Breast epithelium (tissue), 4 donors: ENCODE measurements around the gene KAT6B. TPM values are rescaled to one million over a fixed set of nuclear protein-coding genes. Genes with fewer than 3 reads are reported as not detected.

Experiments used
- DNase-seq, 2 donors: peaks; one replicate each; pipeline ENCODE4 v3.0.0-alpha.2; 2019; ENCODE audit warnings: low spot score in 2 of 2
- H3K27ac ChIP-seq, 2 donors: fragments of 200-600 bp; sonication (generic) in 1 of 2; one replicate each; pipeline ENCODE4 v1.5.1; 2016 to 2019; ENCODE audit warnings: mild to moderate bottlenecking in 1 of 2
- H3K27me3 ChIP-seq, 2 donors: fragments of 200-600 bp; sonication (generic) in 1 of 2; one replicate each; pipeline versions ENCODE4 v1.5.1 to v1.6.0; 2017 to 2019; ENCODE audit warnings: control low read depth in 1 of 2, mild to moderate bottlenecking in 1 of 2
- H3K36me3 ChIP-seq: fragments of 200-600 bp; one replicate; pipeline ENCODE4 v1.5.1; 2019
- H3K4me1 ChIP-seq, 2 donors: fragments of 200-600 bp; sonication (generic); one replicate each; pipeline ENCODE4 v1.5.1; 2016 to 2019; ENCODE audit warnings: control low read depth in 1 of 2
- H3K4me3 ChIP-seq, 3 donors: fragments of 200-600 bp; sonication (generic); 1 replicate in 2 of 3; 2 replicates in 1 of 3; pipeline ENCODE4 v1.5.1; 2016 to 2019; ENCODE audit warnings: mild to moderate bottlenecking in 3 of 3, moderate library complexity in 2 of 3
- H3K9me3 ChIP-seq, 2 donors: fragments of 200-600 bp; sonication (generic) in 1 of 2; one replicate each; pipeline ENCODE4 v1.5.1; 2016 to 2019; ENCODE audit warnings: control low read depth in 1 of 2
- POLR2A ChIP-seq: fragments of 450-650 bp; IDR thresholded peaks from one replicate; pipeline ENCODE4 v1.6.1; 2016; ENCODE audit warnings: antibody characterized with exemption, mild to moderate bottlenecking, moderate library complexity
- POLR2AphosphoS5 ChIP-seq, 3 donors: sonication (generic); formaldehyde crosslinking; IDR thresholded peaks; one replicate each; pipeline ENCODE4 v1.6.1; 2017; ENCODE audit warnings: antibody characterized with exemption in 3 of 3
- intact Hi-C: fragments of 100-400 bp; cut with DNase I; formaldehyde crosslinking; loops from one replicate; pipeline ENCODE4 v1.15.1; 2023; ENCODE audit warnings: low total_unique reads
- total RNA-seq, 3 donors: library from RNA; depleted of rRNA; stranded (reverse); fragments of >200 nt; gene quantifications; one replicate each; pipeline ENCODE4 v1.1.0, GENCODE V29; 2016
- TF ChIP-seq, protein P1 (sequence below), 3 donors: fragments of 450-650 bp; IDR thresholded peaks; one replicate each; pipeline ENCODE4 v1.5.1; 2016 to 2017; ENCODE audit warnings: antibody characterized with exemption in 3 of 3, mild to moderate bottlenecking in 3 of 3, moderate library complexity in 3 of 3

Gene KAT6B
- total RNA-seq, 3 donors from 2014 or later = 46.2 to 90.3 (median 55.7) TPM

DNA sequence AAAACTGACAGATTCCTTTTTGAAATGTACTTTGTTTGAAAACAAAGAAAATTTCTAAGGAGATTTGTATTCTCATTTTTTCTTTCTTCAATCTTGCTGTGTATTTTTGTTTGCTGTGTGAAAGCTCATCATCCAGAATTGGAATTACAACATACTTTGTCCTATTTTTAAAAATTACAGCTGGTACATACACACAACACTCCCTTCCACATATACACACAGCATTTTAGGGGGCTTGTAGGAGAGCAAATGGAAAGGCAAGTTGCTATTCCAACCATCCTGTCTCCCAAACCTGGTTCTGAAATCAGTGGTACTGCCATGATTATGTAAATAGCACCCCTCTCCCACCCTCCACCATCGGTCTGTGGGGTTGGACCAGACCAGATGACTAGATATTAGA is 184.0 kb downstream of the KAT6B start:
- DNase-seq = no peak
- Histone ChIP-seq H3K4me3 (no peak overlapping the region), H3K27ac (no peak overlapping the region), H3K27me3 (no peaks in the 10 kb centered on the region), H3K4me1 (no peaks in the 10 kb centered on the region), H3K9me3 (no peaks in the 10 kb centered on the region), H3K36me3 (no peaks in the 10 kb centered on the region)
- intact Hi-C loops = no loop called here
- TF ChIP-seq, protein P1, sequence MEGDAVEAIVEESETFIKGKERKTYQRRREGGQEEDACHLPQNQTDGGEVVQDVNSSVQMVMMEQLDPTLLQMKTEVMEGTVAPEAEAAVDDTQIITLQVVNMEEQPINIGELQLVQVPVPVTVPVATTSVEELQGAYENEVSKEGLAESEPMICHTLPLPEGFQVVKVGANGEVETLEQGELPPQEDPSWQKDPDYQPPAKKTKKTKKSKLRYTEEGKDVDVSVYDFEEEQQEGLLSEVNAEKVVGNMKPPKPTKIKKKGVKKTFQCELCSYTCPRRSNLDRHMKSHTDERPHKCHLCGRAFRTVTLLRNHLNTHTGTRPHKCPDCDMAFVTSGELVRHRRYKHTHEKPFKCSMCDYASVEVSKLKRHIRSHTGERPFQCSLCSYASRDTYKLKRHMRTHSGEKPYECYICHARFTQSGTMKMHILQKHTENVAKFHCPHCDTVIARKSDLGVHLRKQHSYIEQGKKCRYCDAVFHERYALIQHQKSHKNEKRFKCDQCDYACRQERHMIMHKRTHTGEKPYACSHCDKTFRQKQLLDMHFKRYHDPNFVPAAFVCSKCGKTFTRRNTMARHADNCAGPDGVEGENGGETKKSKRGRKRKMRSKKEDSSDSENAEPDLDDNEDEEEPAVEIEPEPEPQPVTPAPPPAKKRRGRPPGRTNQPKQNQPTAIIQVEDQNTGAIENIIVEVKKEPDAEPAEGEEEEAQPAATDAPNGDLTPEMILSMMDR (IDR thresholded peaks at IDR 0.05) = no peak
- TF ChIP-seq POLR2A = no peak
- no peak for TF ChIP-seq POLR2AphosphoS5 (IDR thresholded peaks at IDR 0.05)

DNA sequence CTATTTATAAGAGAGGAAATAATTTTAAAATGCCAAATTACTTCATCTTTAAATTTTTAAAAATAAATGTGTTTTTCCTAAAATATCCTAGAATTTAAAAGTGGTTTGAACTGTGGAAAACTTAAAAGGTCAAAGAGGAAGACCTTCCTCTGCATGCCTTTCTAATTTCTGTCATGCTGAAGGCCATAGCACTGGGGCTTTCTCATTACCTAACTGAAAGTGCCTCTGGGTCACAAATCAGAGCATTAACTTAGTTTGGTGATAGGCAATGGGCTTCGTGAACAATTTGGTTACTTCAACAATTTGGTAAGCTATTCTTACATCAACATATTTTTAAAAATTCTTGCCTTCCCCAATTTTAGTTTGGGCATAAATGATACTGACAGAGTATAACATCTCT is 184.8 kb downstream of the KAT6B start:
- Histone ChIP-seq H3K4me1 (no peaks in the 10 kb centered on the region), H3K27ac (no peak overlapping the region), H3K9me3 (no peaks in the 10 kb centered on the region), H3K27me3 (no peaks in the 10 kb centered on the region), H3K4me3 (no peak overlapping the region), H3K36me3 (no peaks in the 10 kb centered on the region)
- TF ChIP-seq POLR2AphosphoS5 (IDR thresholded peaks at IDR 0.05) = no peak
- DNase-seq = no peak
- intact Hi-C loops = no loop called here

DNA sequence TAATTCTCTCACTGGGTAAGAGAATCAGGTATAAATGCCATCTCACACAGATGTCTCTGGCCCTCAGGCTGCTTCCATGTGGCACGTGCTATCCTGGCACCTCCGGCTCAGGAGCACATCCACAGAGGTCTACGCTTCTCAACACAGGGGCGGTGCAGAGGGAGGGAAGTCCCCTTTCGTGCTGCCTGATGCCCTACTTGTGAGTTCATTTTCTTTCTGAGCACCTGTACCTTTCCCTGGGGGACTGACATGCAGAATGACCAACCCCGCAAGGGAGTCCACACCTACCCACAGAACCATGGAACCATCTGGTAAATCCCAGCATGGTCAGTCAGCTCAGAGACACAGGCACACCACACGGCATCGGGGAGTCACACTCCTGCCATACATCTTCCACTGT is 186.1 kb downstream of the KAT6B start:
- H3K4me1 ChIP-seq = no peaks in the 10 kb centered on the region
- intact Hi-C loops = no loop called here

DNA sequence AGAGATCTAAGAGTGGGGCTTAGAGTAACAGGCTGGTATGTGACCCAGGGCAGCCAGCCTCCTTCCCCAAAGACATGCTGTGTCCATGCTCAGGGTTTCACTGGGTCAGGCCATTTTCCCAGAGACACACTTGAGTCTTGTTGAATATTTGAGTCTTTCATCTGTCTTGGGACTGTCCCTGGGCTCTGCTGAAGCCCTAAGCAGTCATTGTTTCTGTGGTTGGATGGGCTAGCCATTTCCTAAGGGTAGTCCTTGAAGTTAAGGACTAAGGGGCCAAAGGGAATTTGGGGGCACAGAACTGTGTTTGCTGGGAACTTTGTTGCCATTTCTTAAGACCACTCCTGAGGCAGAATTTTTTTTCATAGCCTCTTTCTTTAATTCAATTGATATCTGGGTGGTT is 186.6 kb downstream of the KAT6B start:
- H3K9me3 ChIP-seq = no peaks in the 10 kb centered on the region
- DNase-seq = no peak
- no peaks in the 10 kb centered on the region for H3K36me3 ChIP-seq
- H3K4me1 ChIP-seq = no peaks in the 10 kb centered on the region
- no peak overlapping the region for H3K4me3 ChIP-seq
- H3K27ac ChIP-seq = no peak overlapping the region
- no peak for TF ChIP-seq POLR2AphosphoS5 (IDR thresholded peaks at IDR 0.05)
- TF ChIP-seq POLR2A = no peak
- TF ChIP-seq, protein P1 (IDR thresholded peaks at IDR 0.05) = no peak
- no peaks in the 10 kb centered on the region for H3K27me3 ChIP-seq
- intact Hi-C loops = no loop called here

More for the DNA sequence above, 186.1 kb downstream of the KAT6B start:
- TF ChIP-seq POLR2A = no peak
- TF ChIP-seq, protein P1 (IDR thresholded peaks at IDR 0.05) = no peak
- TF ChIP-seq POLR2AphosphoS5 (IDR thresholded peaks at IDR 0.05) = no peak
- no peak overlapping the region for H3K27ac ChIP-seq
- H3K9me3 ChIP-seq = no peaks in the 10 kb centered on the region
- DNase-seq = no peak
- no peaks in the 10 kb centered on the region for H3K27me3 ChIP-seq
- H3K4me3 ChIP-seq = no peak overlapping the region
- no peaks in the 10 kb centered on the region for H3K36me3 ChIP-seq

DNA sequence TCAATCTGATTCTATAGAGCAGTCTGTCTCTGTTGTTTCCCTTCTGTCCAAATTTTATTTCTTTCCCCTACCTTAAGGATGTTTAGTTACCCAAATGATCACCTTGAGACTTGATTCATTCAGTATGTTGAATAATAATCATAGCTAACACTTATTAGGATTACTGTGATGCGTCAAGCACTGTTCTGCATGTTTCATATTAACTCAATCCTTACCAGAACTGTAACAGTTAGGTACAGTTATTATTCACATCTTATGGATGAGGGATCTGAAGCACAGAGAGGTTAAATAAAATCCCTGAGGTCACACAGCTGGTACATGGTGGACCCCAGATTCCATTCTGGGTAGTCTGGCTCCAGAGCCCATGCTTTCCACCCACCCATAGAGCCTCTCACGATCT is 187.1 kb downstream of the KAT6B start:
- Histone ChIP-seq H3K27ac (no peak overlapping the region), H3K9me3 (no peaks in the 10 kb centered on the region), H3K4me3 (no peak overlapping the region), H3K27me3 (no peaks in the 10 kb centered on the region), H3K4me1 (no peaks in the 10 kb centered on the region), H3K36me3 (no peaks in the 10 kb centered on the region)
- no peak for TF ChIP-seq POLR2A
- TF ChIP-seq POLR2AphosphoS5 (IDR thresholded peaks at IDR 0.05) = no peak
- TF ChIP-seq, protein P1 (IDR thresholded peaks at IDR 0.05) = no peak
- intact Hi-C loops = no loop called here
- no peak for DNase-seq
